GM12874 (cell line): ENCODE data around the gene NT5DC4.

Experiments
- TF ChIP-seq, protein P1 (sequence below): IDR thresholded peaks from 2 replicates; pipeline ENCODE4 v1.5.1; 2011; ENCODE audit warnings: low read depth, mild to moderate bottlenecking, control low read depth, low read length, moderate library complexity; ENCODE audit not compliant: insufficient read depth

The NT5DC4 gene

DNA sequence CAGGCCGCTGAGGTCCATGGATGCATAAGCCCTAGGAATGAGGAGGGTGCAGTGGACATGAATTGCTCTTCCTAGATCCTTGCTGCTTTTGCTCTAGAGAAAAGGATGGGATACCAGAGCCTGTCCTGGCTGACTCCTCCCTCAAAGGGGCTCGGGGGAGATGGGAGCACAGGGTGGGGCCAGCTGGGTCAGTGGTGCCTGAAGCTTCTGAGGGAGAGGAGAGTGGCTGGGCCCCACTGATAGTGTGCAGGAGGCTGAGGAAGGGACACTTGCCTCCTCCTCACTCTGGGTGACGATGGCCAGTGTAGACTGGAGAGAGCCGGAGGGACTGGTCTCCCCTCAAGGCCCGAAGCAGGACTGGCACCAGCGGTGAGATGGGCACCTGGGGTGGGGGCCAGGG is at the start of gene NT5DC4:
Gene NT5DC4, plus strand, starts transcription at position 236 of the 400 bp plus-strand sequence. Its CDS starts 60 bp downstream, at position 296.
- TF ChIP-seq, protein P1, sequence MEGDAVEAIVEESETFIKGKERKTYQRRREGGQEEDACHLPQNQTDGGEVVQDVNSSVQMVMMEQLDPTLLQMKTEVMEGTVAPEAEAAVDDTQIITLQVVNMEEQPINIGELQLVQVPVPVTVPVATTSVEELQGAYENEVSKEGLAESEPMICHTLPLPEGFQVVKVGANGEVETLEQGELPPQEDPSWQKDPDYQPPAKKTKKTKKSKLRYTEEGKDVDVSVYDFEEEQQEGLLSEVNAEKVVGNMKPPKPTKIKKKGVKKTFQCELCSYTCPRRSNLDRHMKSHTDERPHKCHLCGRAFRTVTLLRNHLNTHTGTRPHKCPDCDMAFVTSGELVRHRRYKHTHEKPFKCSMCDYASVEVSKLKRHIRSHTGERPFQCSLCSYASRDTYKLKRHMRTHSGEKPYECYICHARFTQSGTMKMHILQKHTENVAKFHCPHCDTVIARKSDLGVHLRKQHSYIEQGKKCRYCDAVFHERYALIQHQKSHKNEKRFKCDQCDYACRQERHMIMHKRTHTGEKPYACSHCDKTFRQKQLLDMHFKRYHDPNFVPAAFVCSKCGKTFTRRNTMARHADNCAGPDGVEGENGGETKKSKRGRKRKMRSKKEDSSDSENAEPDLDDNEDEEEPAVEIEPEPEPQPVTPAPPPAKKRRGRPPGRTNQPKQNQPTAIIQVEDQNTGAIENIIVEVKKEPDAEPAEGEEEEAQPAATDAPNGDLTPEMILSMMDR, result no peak

DNA sequence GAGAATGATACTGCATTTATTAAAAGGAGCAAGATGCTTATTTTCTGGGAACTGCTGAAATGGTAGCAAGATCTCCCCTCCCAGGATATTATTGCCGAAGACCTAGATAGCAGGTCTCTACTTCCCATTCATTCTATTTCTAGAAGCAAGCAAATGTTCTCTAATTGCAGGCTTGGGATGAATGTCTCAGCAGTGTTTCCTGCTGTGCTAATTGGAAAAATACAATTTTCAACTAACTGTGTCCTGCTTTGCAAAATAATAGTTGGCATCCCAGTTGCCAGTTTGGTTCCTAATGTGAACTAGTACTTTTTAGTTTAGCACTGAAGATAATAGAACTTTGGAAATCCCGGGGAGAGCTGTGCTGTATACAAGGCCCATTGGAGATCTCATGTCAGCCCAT is 49.0 kb upstream of the NT5DC4 start:
- TF ChIP-seq, protein P1, result no peak

DNA sequence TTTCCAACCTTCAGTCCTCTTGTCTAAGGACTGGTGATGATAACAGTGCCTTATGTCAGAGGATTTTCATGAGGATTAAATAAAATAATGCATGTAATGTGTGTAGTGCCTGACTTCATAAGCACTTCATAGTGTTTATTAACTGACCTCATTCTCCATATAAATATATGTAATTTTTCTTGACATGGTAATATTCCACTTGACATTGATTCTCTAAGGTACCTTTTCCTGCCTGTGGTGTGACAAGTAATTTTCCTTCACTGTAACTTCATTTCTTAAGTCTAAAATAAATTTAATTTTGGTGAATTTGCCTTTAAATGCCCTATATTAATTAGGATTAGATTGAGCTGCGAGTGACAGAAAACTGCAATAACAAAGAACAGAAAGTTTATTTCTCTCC is 47.8 kb upstream of the NT5DC4 start:
- TF ChIP-seq, protein P1, result no peak

DNA sequence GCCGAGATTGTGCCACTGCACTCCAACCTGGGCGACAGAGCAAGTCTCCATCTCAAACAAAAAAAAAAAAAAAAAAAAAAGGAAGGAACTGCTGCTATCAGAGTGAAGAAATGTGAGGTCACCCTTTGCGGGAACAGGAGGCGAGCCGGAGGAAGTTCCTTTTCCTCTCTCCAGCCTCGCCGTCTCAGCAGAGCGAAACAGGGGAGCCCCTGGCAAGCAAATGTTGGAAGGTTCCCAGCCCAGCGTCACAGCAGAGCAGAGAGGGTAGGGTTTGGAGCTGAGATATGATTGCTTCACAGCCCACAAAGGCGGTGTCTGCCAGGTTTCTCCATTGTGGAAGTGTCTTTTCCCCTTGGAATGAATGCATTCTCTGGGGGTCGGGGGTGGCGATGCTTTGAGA is 46.6 kb upstream of the NT5DC4 start:
- TF ChIP-seq, protein P1, result no peak

DNA sequence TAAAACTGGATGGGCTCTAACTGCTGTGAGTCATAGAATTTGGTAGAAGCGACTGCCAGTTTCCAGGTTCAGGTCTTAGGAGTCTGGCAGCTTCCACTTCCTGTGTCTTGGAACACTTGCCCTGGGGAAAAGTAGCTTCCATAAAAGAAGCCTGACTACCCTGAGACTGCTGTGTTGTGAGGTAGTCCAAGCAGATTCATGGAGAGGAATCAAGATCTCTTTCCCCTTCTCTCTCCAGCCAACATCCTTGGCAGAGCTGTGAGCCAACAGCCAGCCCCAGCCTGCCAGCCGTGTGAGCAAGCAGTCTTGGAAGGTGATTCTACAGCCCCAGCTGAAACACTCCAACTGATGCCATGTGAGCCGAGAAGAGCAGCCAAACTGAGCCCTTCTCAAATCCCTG is 41.3 kb upstream of the NT5DC4 start:
- TF ChIP-seq, protein P1, result no peak

DNA sequence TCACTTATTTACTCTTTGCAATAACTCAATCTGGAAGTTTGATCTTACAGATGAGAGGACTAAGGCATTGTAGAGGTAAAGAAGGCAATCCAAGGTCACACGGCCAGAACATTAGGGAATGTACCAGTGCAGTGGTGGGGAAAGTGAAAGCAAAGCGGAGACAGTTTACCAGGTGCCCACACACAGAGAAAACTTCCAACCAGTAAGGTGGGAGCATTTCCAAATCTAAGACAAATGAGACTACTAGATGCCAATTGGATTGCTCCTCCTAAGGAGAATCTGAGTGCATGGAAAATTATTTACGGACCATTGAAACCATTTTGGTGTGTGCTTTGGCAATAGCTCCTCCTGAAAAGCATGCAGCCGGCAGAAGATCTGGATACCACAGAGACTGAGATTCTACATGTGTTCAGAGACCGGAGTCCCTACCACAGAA is 40.1 kb upstream of the NT5DC4 start:
- TF ChIP-seq, protein P1, result no peak

DNA sequence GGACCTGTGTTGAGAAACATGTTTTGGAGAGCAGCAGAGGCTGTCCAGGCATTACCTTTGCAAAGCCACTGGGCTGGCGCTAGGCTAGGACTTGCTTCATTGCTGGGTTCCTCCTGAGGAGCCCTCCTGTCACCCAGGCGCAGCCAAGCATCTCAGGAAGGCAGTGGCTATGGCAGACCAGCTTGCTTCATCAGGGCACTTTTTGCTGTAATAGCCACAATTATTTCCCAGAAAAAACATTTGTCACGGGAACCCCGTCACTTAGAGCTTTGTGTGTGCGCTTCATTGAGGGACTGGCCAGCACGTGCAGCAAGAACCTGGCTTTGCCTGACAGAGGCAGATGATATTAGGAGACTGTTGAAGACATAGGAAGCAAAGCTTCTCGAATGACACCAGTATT is 38.7 kb upstream of the NT5DC4 start:
- TF ChIP-seq, protein P1, result no peak
